SU-DHL-6 (cell line): ENCODE measurements around the gene SETDB1.

ENCODE experiments used
- EZH2phosphoT487 ChIP-seq: fragments of 200-600 bp; sonication (generic), shearing (Covaris generic); conservative IDR thresholded peaks from 2 replicates; pipeline ENCODE4 v1.6.1; 2018; ENCODE audit warnings: mild to moderate bottlenecking, antibody characterized with exemption, low read length, moderate library complexity, mixed read lengths
- TF ChIP-seq, protein P1 (sequence below): fragments of 200-600 bp; sonication (generic); IDR thresholded peaks from one replicate; pipeline ENCODE4 v1.5.1; 2017; ENCODE audit warnings: antibody characterized with exemption, mild to moderate bottlenecking, low read length, moderate library complexity; ENCODE audit not compliant: insufficient read depth, poor library complexity, severe bottlenecking

DNA sequence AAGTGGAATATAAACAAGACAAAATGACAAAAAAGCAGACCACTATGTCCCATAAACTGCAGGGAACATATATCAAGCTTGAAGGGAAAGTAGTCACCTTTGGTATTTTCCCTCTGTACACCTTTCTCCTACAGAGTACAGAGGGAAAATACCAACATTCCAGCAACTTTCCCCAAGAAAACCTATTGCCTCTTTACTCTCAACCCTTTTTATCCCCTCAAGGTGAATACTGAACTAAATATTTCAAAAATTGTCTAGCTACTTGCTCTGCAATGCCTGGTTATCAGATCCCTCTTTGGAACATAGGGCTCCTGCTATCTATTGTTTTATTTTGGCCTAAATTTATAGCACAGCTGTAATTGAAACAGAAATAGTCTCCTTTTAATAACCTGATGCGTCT lies 23.4 kb upstream of the SETDB1 start:
- TF ChIP-seq, protein P1, sequence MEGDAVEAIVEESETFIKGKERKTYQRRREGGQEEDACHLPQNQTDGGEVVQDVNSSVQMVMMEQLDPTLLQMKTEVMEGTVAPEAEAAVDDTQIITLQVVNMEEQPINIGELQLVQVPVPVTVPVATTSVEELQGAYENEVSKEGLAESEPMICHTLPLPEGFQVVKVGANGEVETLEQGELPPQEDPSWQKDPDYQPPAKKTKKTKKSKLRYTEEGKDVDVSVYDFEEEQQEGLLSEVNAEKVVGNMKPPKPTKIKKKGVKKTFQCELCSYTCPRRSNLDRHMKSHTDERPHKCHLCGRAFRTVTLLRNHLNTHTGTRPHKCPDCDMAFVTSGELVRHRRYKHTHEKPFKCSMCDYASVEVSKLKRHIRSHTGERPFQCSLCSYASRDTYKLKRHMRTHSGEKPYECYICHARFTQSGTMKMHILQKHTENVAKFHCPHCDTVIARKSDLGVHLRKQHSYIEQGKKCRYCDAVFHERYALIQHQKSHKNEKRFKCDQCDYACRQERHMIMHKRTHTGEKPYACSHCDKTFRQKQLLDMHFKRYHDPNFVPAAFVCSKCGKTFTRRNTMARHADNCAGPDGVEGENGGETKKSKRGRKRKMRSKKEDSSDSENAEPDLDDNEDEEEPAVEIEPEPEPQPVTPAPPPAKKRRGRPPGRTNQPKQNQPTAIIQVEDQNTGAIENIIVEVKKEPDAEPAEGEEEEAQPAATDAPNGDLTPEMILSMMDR, result no peak
- TF ChIP-seq EZH2phosphoT487, result no peak
